NCI-H1048 (cell line): ENCODE measurements around the gene FIGNL1.

Experiments used
- DNase-seq: peaks from one replicate; lab custom pipeline; 2025; lab: John Stamatoyannopoulos, UW

The FIGNL1 gene

DNA sequence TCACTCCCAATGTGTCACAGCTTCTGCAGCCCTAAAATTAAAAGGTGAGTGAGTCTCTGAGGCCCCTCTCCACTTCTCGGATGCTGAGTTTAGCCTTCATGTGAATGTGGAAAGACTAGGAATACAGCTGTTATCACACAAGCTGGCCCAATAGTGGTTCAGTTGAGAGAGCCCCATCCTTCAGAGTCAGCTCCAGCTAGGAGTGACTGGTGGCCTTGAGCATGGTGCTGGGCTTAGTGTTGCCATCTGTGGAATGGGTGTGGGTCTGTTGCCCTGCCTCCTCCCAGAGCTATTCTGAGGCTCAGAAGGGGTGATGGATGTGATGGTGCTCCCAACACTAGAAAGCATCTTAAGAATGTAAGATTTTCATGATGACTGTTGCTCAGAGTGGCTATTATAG lies 55.8 kb downstream of the FIGNL1 start:
- DNase-seq, result no peak
